ENCODE measurements around the gene QDPR.

The QDPR gene

GRCh38 chr4:17494258-17495190 is 17.4 kb downstream of the QDPR start (continued):
- TF ChIP-seq CREB5 (CRISPR knock-in tag; IDR thresholded peaks at IDR 0.05; ENCODE audit: low read depth): no peak
- no peak for TF ChIP-seq ISL1 (CRISPR knock-in tag; IDR thresholded peaks at IDR 0.05)
- TF ChIP-seq ZNF8 (CRISPR knock-in tag; IDR thresholded peaks at IDR 0.05): no peak
- no peak for TF ChIP-seq GLIS3 (CRISPR knock-in tag; IDR thresholded peaks at IDR 0.05)

GRCh38 chr4:17493619-17494018 is 18.3 kb downstream of the QDPR start:
- TF ChIP-seq GLIS3 (CRISPR knock-in tag; IDR thresholded peaks at IDR 0.05): no peak
- no peak for TF ChIP-seq PATZ1 (CRISPR knock-in tag; IDR thresholded peaks at IDR 0.05; ENCODE audit: borderline replicate concordance)
- TF ChIP-seq BACH2 (CRISPR knock-in tag; IDR thresholded peaks at IDR 0.05; ENCODE audit: borderline replicate concordance): no peak
- TF ChIP-seq CREB5 (CRISPR knock-in tag; IDR thresholded peaks at IDR 0.05; ENCODE audit: low read depth): no peak
- TF ChIP-seq TOX (CRISPR knock-in tag; IDR thresholded peaks at IDR 0.05; ENCODE audit: borderline replicate concordance): no peak
- TF ChIP-seq POU6F1 (CRISPR knock-in tag; IDR thresholded peaks at IDR 0.05; ENCODE audit: borderline replicate concordance, low read depth): no peak
- TF ChIP-seq RARB (CRISPR knock-in tag; IDR thresholded peaks at IDR 0.05): no peak
- TF ChIP-seq ZFP3 (CRISPR knock-in tag; IDR thresholded peaks at IDR 0.05): no peak
- TF ChIP-seq ZNF565 (CRISPR knock-in tag; conservative IDR thresholded peaks at IDR 0.05; ENCODE audit: low read depth): no peak
- no peak for TF ChIP-seq ISL1 (CRISPR knock-in tag; IDR thresholded peaks at IDR 0.05)
- no peak for TF ChIP-seq ZNF8 (CRISPR knock-in tag; IDR thresholded peaks at IDR 0.05)
- no peak for TF ChIP-seq TSHZ2 (CRISPR knock-in tag; IDR thresholded peaks at IDR 0.05)
- no peak for TF ChIP-seq ZC3H10 (CRISPR knock-in tag; IDR thresholded peaks at IDR 0.05)
- TF ChIP-seq CSRNP3 (CRISPR knock-in tag; IDR thresholded peaks at IDR 0.05): no peak
- TF ChIP-seq CSDC2 (CRISPR knock-in tag; IDR thresholded peaks at IDR 0.05): no peak
- no peak for TF ChIP-seq ZFP30 (CRISPR knock-in tag; IDR thresholded peaks at IDR 0.05)
- ATAC-seq: no peak

- no peak for ATAC-seq
- TF ChIP-seq ZNF70 (CRISPR knock-in tag; IDR thresholded peaks at IDR 0.05) (no peak), CSRNP3 (CRISPR knock-in tag; IDR thresholded peaks at IDR 0.05) (no peak), PPARA (CRISPR knock-in tag; IDR thresholded peaks at IDR 0.05; ENCODE audit: borderline replicate concordance) (no peak), TCF4 (CRISPR knock-in tag; IDR thresholded peaks at IDR 0.05; ENCODE audit: borderline replicate concordance) (no peak), GLIS3 (CRISPR knock-in tag; IDR thresholded peaks at IDR 0.05) (no peak), PATZ1 (CRISPR knock-in tag; IDR thresholded peaks at IDR 0.05; ENCODE audit: borderline replicate concordance) (no peak)
Observed at GRCh38 chr4:17492876-17493275, 19.0 kb downstream of the QDPR start.
